B cell (primary cell): ENCODE data around the gene ST7L. TPM values are rescaled to one million over a fixed set of nuclear protein-coding genes. Genes with fewer than 3 reads are reported as not detected.

ENCODE experiments used
- ATAC-seq: fragments of 200-7000 bp; cut with Tn5 transposase; one replicate; pipeline ENCODE4 v1.10.0; 2021; ENCODE audit warnings: low read depth, mild to moderate bottlenecking, moderate number of reproducible peaks, moderate library complexity
- CTCF ChIA-PET: fragments of 350-600 bp; sonication (Branson Sonifier 250); formaldehyde crosslinking; loops from one replicate; lab custom pipeline; 2021; ENCODE audit warnings: antibody characterized with exemption, inconsistent platforms; lab: Charles Lee
- POLR2A ChIA-PET: fragments of 350-600 bp; sonication (Branson Sonifier 250); formaldehyde crosslinking; loops from one replicate; lab custom pipeline; 2021; ENCODE audit warnings: antibody characterized with exemption; lab: Charles Lee
- DNase-seq: peaks from one replicate; pipeline ENCODE4 v3.0.0; 2013
- H2AFZ ChIP-seq: 2 replicates; pipeline ENCODE4 v1.6.1; 2012; ENCODE audit warnings: mild to moderate bottlenecking, low read depth, low read length; ENCODE audit not compliant: insufficient read depth, poor library complexity, severe bottlenecking
- H3K27ac ChIP-seq, 2 donors: 1 replicate in 1 of 2; 2 replicates in 1 of 2; pipeline ENCODE4 v1.5.1; 2012 to 2013; ENCODE audit warnings: low read length in 2 of 2, mild to moderate bottlenecking in 2 of 2, moderate library complexity in 1 of 2
- H3K27me3 ChIP-seq, 4 experiments: fragments of 200-600 bp in 1 of 4; sonication (generic) in 1 of 4; replicated peaks in 1 of 4; 1 replicate in 2 of 4; 2 replicates in 2 of 4; pipeline versions ENCODE4 v1.6.1 to v1.7.0; 2013 to 2016; ENCODE audit warnings: low read length in 3 of 4, mild to moderate bottlenecking in 2 of 4, mixed read lengths in 1 of 4, moderate library complexity in 1 of 4; ENCODE audit not compliant: insufficient read depth in 4 of 4, control insufficient read depth in 3 of 4; ENCODE audit errors: control extremely low read depth in 1 of 4
- H3K36me3 ChIP-seq, 2 experiments: replicated peaks in 1 of 2; 1 replicate in 1 of 2; 2 replicates in 1 of 2; pipeline versions ENCODE4 v1.6.1 to v1.7.1; 2013; ENCODE audit warnings: low read length in 1 of 2; ENCODE audit not compliant: insufficient read depth in 2 of 2, control insufficient read depth in 1 of 2; ENCODE audit errors: control extremely low read depth in 1 of 2, extremely low read depth in 1 of 2
- H3K4me1 ChIP-seq, 2 donors: fragments of 200-600 bp in 1 of 2; sonication (generic) in 1 of 2; 1 replicate in 1 of 2; 2 replicates in 1 of 2; pipeline versions ENCODE4 v1.5.1 to v1.6.1; 2013 to 2017; ENCODE audit warnings: low read length in 2 of 2; ENCODE audit not compliant: control insufficient read depth in 2 of 2, insufficient read depth in 2 of 2
- H3K4me2 ChIP-seq: replicated peaks from 2 replicates; pipeline ENCODE3; 2012; ENCODE audit warnings: mild to moderate bottlenecking, low read depth, low read length; ENCODE audit not compliant: poor library complexity, severe bottlenecking
- H3K4me3 ChIP-seq, 5 experiments: fragments of 200-600 bp in 1 of 5; sonication (generic) in 1 of 5; 1 replicate in 3 of 5; 2 replicates in 2 of 5; pipeline versions ENCODE4 v1.5.1 to v1.7.0; 2011 to 2016; ENCODE audit warnings: low read length in 4 of 5, mild to moderate bottlenecking in 4 of 5, low read depth in 2 of 5, control low read depth in 1 of 5, moderate library complexity in 1 of 5; ENCODE audit not compliant: insufficient read depth in 1 of 5; ENCODE audit errors: control extremely low read depth in 1 of 5, extremely low read depth in 1 of 5
- H3K79me2 ChIP-seq: fragments of 200-600 bp; sonication (generic); one replicate; pipeline ENCODE4 v1.6.0; 2016; ENCODE audit warnings: low read length; ENCODE audit not compliant: control insufficient read depth, insufficient read depth
- H3K9ac ChIP-seq: fragments of 200-600 bp; sonication (generic); 2 replicates; pipeline ENCODE4 v1.6.1; 2017; ENCODE audit warnings: mild to moderate bottlenecking, low read length, moderate library complexity
- H3K9me3 ChIP-seq, 3 donors: one replicate each; pipeline versions ENCODE4 v1.6.1 to v1.7.1; 2013; ENCODE audit warnings: low read length in 2 of 3; ENCODE audit not compliant: control insufficient read depth in 2 of 3, insufficient read depth in 1 of 3; ENCODE audit errors: control extremely low read depth in 1 of 3
- H4K20me1 ChIP-seq: 2 replicates; pipeline ENCODE4 v1.6.0; 2012; ENCODE audit warnings: mild to moderate bottlenecking, low read length; ENCODE audit not compliant: insufficient read depth, control insufficient read depth, poor library complexity, severe bottlenecking
- H3K27ac Mint-ChIP-seq: one replicate; pipeline ENCODE4 v1.8.0; 2021; ENCODE audit warnings: mixed read lengths
- H3K27me3 Mint-ChIP-seq: one replicate; pipeline ENCODE4 v1.8.0; 2021; ENCODE audit warnings: mixed read lengths
- H3K4me1 Mint-ChIP-seq: one replicate; pipeline ENCODE4 v1.8.0; 2021; ENCODE audit warnings: mixed read lengths
- H3K4me3 Mint-ChIP-seq: one replicate; pipeline ENCODE4 v1.8.0; 2021; ENCODE audit warnings: mixed read lengths
- H3K9me3 Mint-ChIP-seq: one replicate; pipeline ENCODE4 v1.8.0; 2022; ENCODE audit warnings: mixed read lengths; ENCODE audit not compliant: insufficient read depth
- CTCF ChIP-seq: fragments of 200-600 bp; IDR thresholded peaks from one replicate; pipeline ENCODE4 v1.8.0; 2022; ENCODE audit warnings: antibody characterized with exemption, mild to moderate bottlenecking
- EZH2 ChIP-seq: IDR thresholded peaks from 2 replicates; pipeline ENCODE4 v1.6.1; 2012; ENCODE audit warnings: borderline replicate concordance, low read depth, mild to moderate bottlenecking, moderate library complexity, low read length; ENCODE audit not compliant: insufficient read depth, poor library complexity, severe bottlenecking
- WGBS: methylation state at CpG from one replicate; pipeline ENCODE4 v1.1.5; 2013; ENCODE audit warnings: missing lambda C conversion rate; ENCODE audit not compliant: insufficient coverage; 5-methylcytosine and 5-hydroxymethylcytosine counted together
- intact Hi-C: fragments of 100-400 bp; cut with micrococcal nuclease; formaldehyde crosslinking; loops from one replicate; pipeline ENCODE4 v1.10.0; 2022
- polyA plus RNA-seq: library from polyadenylated mRNA; depleted of rRNA; stranded (reverse); fragments of >200 nt; gene quantifications from 2 replicates; pipeline ENCODE4 v1.2.3, GENCODE V29; 2012
- total RNA-seq, 2 donors: library from RNA; stranded (reverse); fragments of 120-200 nt in 1 of 2; gene quantifications; 1 replicate in 1 of 2; 2 replicates in 1 of 2; pipeline versions ENCODE4 v1.2.3 to v1.2.4, GENCODE V29; 2013 to 2022

Gene ST7L
- total and polyA plus RNA-seq, 2 donors (not counting 1 experiment from before 2014, with no cell fraction given), result 13.1 to 16.4 TPM

GRCh38 chr1:112576240-112576639 lies 42.7 kb downstream of the ST7L start:
- no peak overlapping the region for H3K27ac Mint-ChIP-seq
- H3K27me3 Mint-ChIP-seq, result no peaks in the 10 kb centered on the region
- H3K4me1 ChIP-seq, result no peaks in the 10 kb centered on the region
- no peaks in the 10 kb centered on the region for H3K4me1 Mint-ChIP-seq
- no peak overlapping the region for H3K4me3 Mint-ChIP-seq
- H3K27ac ChIP-seq, result no peak overlapping the region
- intact Hi-C loops, result no loop called here
- H3K4me2 ChIP-seq, result no peak overlapping the region
- no peak overlapping the region for H3K4me3 ChIP-seq
- H2AFZ ChIP-seq, result no peak overlapping the region
- H3K79me2 ChIP-seq, result no peaks in the 10 kb centered on the region
- no peak for DNase-seq
- no peak for TF ChIP-seq EZH2
- TF ChIP-seq CTCF, result no peak
- no peaks in the 10 kb centered on the region for H3K9me3 Mint-ChIP-seq
- no peak overlapping the region for H3K9ac ChIP-seq
- WGBS, result 100% methylated on average over 2 of the region's 3 CpGs
- no peaks in the 10 kb centered on the region for H4K20me1 ChIP-seq
- CTCF ChIA-PET, result interaction anchor here (1.7 kb wide), 1 partner anchor 75 kb away, joined by 4 read pairs; no protein-coding TSS in a partner anchor
- no peaks in the 10 kb centered on the region for H3K27me3 ChIP-seq
- ATAC-seq, result no peak
- H3K36me3 ChIP-seq, result peaks cover 0 to 9% of the 10 kb centered on the region in 2 experiments
- no peaks in the 10 kb centered on the region for H3K9me3 ChIP-seq
- POLR2A ChIA-PET, result no interaction called here

GRCh38 chr1:112575154-112575804 lies 43.7 kb downstream of the ST7L start:
- ChIA-PET POLR2A (no interaction called here), CTCF (interaction anchor here (1.7 kb wide), 1 partner anchor 74 kb away, joined by 4 read pairs; no protein-coding TSS in a partner anchor)
- Histone ChIP-seq H4K20me1 (no peaks in the 10 kb centered on the region), H3K79me2 (no peaks in the 10 kb centered on the region), H3K4me3 (no peak overlapping the region), H3K9me3 (no peaks in the 10 kb centered on the region), H3K9ac (no peak overlapping the region), H3K27ac (no peak overlapping the region), H3K36me3 (peaks cover 0 to 9% of the 10 kb centered on the region in 2 experiments), H3K4me2 (no peak overlapping the region), H3K27me3 (no peaks in the 10 kb centered on the region), H2AFZ (no peak overlapping the region), H3K4me1 (no peaks in the 10 kb centered on the region)
- Mint-ChIP-seq H3K4me3 (no peak overlapping the region), H3K27me3 (no peaks in the 10 kb centered on the region), H3K4me1 (no peaks in the 10 kb centered on the region), H3K27ac (no peak overlapping the region), H3K9me3 (no peaks in the 10 kb centered on the region)
- WGBS, result 94% methylated on average over 5 of the region's 8 CpGs
- ATAC-seq, result no peak
- DNase-seq, result no peak
- TF ChIP-seq EZH2 (no peak), CTCF (no peak)
- intact Hi-C loops, result no loop called here
